Uterus (tissue), 2 donors: Measurements from ENCODE around the gene OIP5.

Source experiments
- CTCF ChIP-seq, 4 experiments: fragments of 200-600 bp in 2 of 4; fragments of 450-650 bp in 2 of 4; sonication (generic) in 2 of 4; IDR thresholded peaks; one replicate each; pipeline ENCODE4 v1.5.1; 2016 to 2019; ENCODE audit warnings: antibody characterized with exemption in 4 of 4, mild to moderate bottlenecking in 2 of 4, moderate library complexity in 1 of 4
- POLR2A ChIP-seq, 2 donors: fragments of 450-650 bp; IDR thresholded peaks; one replicate each; pipeline ENCODE4 v1.6.1; 2016; ENCODE audit warnings: antibody characterized with exemption in 2 of 2, mild to moderate bottlenecking in 1 of 2, moderate library complexity in 1 of 2

GRCh38 chr15:41354371-41354770, 22.0 kb upstream of the OIP5 start:
- TF ChIP-seq CTCF (IDR thresholded peaks at IDR 0.05) (no peak), POLR2A (IDR thresholded peaks at IDR 0.05) (no peak)
